ENCODE data around the gene FOXN3. TPM values are rescaled to one million over a fixed set of nuclear protein-coding genes. Genes with fewer than 3 reads are reported as not detected.

The FOXN3 gene
- total RNA-seq, 2 experiments from 2014 or later, result 70.3 to 72.7 TPM

DNA sequence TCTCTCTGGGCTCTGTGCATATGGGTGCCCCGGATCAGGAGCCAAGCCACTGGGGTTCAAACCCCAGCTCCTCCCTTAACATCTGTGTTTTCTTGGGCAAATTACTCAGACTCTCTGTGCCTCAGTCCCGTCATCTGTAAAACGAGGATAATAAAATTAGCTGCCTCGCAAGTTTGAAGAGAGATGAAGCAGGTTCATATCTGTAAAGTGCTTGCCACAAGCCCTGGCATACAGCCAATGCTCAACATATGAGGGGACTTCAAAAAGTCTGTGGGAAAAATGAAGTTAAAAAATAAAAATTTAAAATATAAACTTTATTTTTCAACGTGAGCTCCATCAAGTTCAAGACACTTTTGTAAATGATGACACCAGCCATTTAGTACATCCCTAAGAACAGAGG lies 276.7 kb downstream of the FOXN3 start:
- no peak for ATAC-seq
- peaks cover 21% of the 10 kb centered on the region for H3K9me3 Mint-ChIP-seq (ENCODE audit: insufficient read depth)

DNA sequence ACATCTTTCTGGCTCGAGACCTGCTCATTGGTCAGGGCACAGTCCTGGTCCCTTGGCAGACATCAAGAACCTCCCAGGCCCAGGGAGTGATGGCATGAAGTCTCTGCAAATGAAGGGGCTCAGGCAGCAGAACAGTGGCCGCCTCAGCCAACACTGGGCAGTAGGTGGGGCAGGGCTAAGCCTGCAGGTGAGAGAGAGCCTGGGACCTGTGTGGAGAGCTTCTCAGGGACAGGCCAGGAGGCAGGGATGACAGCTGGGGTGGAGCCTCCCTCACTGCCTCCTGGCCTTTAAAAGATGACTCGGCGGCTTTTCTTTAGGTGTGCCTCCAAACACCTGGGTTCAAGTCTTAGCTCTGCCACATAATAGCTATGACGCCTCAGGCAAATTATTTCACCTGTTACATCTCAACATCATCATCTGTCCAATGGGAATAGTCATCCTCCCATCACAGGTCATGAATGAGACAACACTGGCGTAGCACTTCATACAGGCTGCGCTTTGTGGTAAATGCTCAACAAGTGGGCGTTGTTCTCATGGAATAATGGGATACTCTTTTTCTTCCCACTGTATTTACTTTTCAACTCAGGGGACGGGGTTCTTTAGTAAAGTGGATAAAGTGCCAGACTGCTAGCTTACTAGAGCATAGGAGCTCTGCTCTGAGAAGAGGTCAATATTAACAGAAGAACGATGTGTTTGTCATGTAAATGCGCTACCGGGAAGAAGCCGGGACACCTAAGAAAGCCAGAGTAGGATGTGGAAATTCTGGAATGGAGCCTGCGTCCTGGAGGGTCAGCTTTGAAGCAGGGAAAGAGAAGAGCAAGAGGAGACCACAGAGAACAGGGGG lies 277.4 kb downstream of the FOXN3 start:
- no peak for DNase-seq

More for the DNA sequence above, 276.7 kb downstream of the FOXN3 start:
- no peak for DNase-seq
- H3K4me1 Mint-ChIP-seq (ENCODE audit: low read depth), result no peaks in the 10 kb centered on the region
- H3K27ac Mint-ChIP-seq, result no peak overlapping the region
- H3K36me3 Mint-ChIP-seq (ENCODE audit: low read depth), result no peaks in the 10 kb centered on the region
- no peak overlapping the region for H3K4me3 Mint-ChIP-seq
- ChIA-PET POLR2A (no interaction called here), CTCF (no interaction called here)
- peaks cover 5% of the 10 kb centered on the region for H3K27me3 Mint-ChIP-seq (ENCODE audit: low read depth)

DNA sequence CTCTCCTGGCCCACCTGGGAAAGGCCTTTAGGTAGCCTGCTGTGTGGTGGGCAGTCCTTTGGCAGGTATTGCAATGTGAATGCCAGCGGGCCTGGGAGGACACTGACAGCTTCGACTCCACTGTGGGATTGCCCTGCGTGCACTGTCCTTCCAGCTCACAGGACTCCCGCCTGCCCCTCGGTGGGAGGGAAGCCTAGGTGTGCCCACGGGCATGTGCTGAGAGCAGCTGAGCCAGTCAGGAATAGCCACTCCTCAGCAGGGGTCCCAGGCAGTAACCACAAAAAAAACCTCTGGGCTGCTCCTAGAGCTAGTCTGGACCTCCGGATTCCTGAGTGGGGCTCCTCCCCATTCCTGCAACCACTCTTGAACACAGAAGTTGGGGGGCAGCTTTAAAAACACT lies 278.2 kb downstream of the FOXN3 start:
- H3K4me3 Mint-ChIP-seq, result no peak overlapping the region
- ATAC-seq (no peak), DNase-seq (no peak)
- no peaks in the 10 kb centered on the region for H3K36me3 Mint-ChIP-seq (ENCODE audit: low read depth)
- CTCF ChIA-PET, result no interaction called here
- H3K9me3 Mint-ChIP-seq (ENCODE audit: insufficient read depth), result peaks cover 22% of the 10 kb centered on the region
- POLR2A ChIA-PET, result no interaction called here
- peaks cover 7% of the 10 kb centered on the region for H3K27me3 Mint-ChIP-seq (ENCODE audit: low read depth)
- no peaks in the 10 kb centered on the region for H3K4me1 Mint-ChIP-seq (ENCODE audit: low read depth)
- no peak overlapping the region for H3K27ac Mint-ChIP-seq

More for the DNA sequence above, 277.4 kb downstream of the FOXN3 start:
- CTCF ChIA-PET, result no interaction called here
- H3K9me3 Mint-ChIP-seq (ENCODE audit: insufficient read depth), result peaks cover 22% of the 10 kb centered on the region
- no peak overlapping the region for H3K27ac Mint-ChIP-seq
- H3K4me3 Mint-ChIP-seq, result no peak overlapping the region
- no peaks in the 10 kb centered on the region for H3K36me3 Mint-ChIP-seq (ENCODE audit: low read depth)
- no peak for ATAC-seq
- POLR2A ChIA-PET, result no interaction called here
- H3K4me1 Mint-ChIP-seq (ENCODE audit: low read depth), result no peaks in the 10 kb centered on the region
- peaks cover 7% of the 10 kb centered on the region for H3K27me3 Mint-ChIP-seq (ENCODE audit: low read depth)

DNA sequence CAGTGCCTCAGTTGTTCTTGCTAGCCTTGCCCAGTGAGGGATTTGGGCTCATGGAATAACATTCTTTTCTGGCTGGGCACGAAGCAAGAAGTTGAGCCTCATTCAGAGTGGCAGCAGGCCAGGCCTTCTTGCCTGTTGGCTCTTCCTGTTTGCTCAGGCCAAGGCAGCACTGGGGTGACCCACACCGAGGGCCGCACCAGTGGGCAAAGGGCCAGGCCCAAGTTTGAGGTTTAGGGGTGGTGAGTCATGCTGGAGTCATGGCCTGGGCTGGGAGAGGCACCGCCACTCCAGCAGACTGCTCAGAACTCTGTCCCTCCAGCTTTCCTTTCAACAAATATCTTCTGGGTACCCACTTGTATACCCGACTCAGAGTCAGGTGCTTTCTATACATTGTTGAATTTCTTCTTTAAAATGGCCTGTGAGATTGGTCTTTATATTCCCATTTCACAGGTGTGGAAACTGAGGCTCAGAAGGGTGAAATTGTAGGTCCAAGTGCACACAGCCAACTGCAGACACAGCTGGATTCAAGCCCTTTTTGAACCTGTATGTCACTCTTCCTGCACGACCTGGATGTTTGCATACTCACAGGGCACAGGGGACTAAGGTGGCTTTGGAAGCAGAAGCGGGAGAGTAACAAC lies 279.4 kb downstream of the FOXN3 start:
- H3K4me3 Mint-ChIP-seq, result no peak overlapping the region
- H3K4me1 Mint-ChIP-seq (ENCODE audit: low read depth), result no peaks in the 10 kb centered on the region
- ChIA-PET CTCF (no interaction called here), POLR2A (no interaction called here)
- peaks cover 7% of the 10 kb centered on the region for H3K27me3 Mint-ChIP-seq (ENCODE audit: low read depth)
- no peak for DNase-seq
- ATAC-seq, result no peak
- peaks cover 22% of the 10 kb centered on the region for H3K9me3 Mint-ChIP-seq (ENCODE audit: insufficient read depth)
- H3K27ac Mint-ChIP-seq, result no peak overlapping the region
- no peaks in the 10 kb centered on the region for H3K36me3 Mint-ChIP-seq (ENCODE audit: low read depth)

DNA sequence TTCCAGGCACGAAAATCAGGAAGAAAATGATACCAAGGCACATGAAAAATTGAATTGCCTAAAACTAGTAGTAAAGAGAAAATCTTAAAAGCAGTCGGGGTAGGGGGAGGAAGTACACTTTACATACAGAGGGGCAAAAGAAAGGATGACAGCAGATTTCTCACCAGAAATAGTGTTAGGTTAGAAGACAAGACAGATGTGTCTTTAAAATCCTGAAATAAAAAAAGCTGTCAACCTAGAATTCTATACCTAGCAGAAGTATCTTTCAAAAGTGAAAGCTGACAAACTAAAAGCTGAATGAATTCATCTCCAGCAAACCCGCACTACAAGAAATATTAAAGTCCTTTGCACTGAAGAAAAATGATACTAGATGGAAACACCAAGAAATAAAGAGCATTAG lies 280.4 kb downstream of the FOXN3 start:
- no peak overlapping the region for H3K4me3 Mint-ChIP-seq

DNA sequence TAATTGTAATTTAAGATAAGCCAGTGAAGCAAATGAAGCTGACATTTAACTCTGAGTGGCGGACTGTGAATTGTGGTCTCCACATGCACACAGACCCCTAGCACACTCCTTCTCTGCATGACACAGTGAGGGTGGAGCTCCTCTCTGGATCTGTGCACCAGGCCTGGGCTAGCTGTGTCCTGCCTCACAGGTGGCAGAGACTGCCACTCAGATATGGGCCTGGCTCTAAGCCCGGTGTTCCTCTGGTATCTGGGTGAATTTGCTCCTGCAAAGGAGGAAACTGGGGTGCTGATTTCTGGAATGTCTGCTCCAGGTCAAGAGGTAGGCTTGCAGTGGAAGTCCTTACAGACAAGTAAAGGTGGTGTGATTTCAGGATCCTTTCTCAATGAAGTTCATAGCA lies 282.4 kb downstream of the FOXN3 start:
- Mint-ChIP-seq H3K27ac (no peak overlapping the region), H3K36me3 (ENCODE audit: low read depth) (no peaks in the 10 kb centered on the region), H3K27me3 (ENCODE audit: low read depth) (peaks cover 5% of the 10 kb centered on the region), H3K4me3 (no peak overlapping the region), H3K9me3 (ENCODE audit: insufficient read depth) (peaks cover 22% of the 10 kb centered on the region), H3K4me1 (ENCODE audit: low read depth) (no peaks in the 10 kb centered on the region)
- CTCF ChIA-PET, result no interaction called here
- POLR2A ChIA-PET, result no interaction called here
- ATAC-seq, result no peak
- DNase-seq, result no peak

More for the DNA sequence above, 280.4 kb downstream of the FOXN3 start:
- no peak overlapping the region for H3K27ac Mint-ChIP-seq
- no peaks in the 10 kb centered on the region for H3K36me3 Mint-ChIP-seq (ENCODE audit: low read depth)
- no peak for DNase-seq
- ChIA-PET CTCF (no interaction called here), POLR2A (no interaction called here)
- no peaks in the 10 kb centered on the region for H3K4me1 Mint-ChIP-seq (ENCODE audit: low read depth)
- peaks cover 22% of the 10 kb centered on the region for H3K9me3 Mint-ChIP-seq (ENCODE audit: insufficient read depth)
- no peak for ATAC-seq
- peaks cover 5% of the 10 kb centered on the region for H3K27me3 Mint-ChIP-seq (ENCODE audit: low read depth)

DNA sequence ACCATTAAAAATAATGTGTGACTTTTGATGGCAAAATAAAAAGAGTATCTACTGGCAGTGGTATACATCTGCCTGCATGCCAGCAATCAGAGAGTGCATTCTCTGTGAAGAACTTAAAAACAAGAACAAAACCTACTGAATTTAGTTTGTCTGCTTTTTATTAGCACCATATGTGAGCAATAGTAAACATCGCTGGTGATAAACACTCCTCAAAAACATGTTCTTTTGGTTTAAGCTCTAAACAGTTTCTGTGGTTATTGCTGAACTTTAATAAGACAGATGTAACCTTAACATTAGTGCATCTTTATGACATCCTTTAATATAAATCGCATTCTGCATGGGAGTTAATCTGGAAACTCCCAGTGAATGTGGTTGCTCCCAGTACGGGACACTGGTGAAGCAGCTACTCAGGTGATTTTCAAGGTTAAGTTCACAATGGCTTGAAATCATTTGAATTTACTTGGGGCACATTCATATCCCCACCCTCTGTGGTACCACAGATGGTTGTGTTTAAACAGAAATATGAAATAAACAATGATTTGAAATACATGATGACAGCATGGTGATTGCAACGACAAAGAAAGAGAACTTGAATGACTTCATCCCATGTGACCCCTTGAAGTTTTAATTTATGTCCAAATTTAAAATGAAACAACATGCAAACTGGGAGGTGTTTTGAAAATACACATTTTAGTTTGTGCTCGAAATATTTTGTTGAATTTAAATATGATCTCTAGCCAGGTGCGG lies 285.9 kb downstream of the FOXN3 start:
- CTCF ChIA-PET, result no interaction called here
- H3K27ac Mint-ChIP-seq, result no peak overlapping the region
- DNase-seq, result no peak
- no peaks in the 10 kb centered on the region for H3K36me3 Mint-ChIP-seq (ENCODE audit: low read depth)
- H3K9me3 Mint-ChIP-seq (ENCODE audit: insufficient read depth), result peaks cover 10% of the 10 kb centered on the region
- no peak overlapping the region for H3K4me3 Mint-ChIP-seq
- POLR2A ChIA-PET, result no interaction called here
- no peak for ATAC-seq
- H3K27me3 Mint-ChIP-seq (ENCODE audit: low read depth), result peaks cover 4% of the 10 kb centered on the region
- H3K4me1 Mint-ChIP-seq (ENCODE audit: low read depth), result no peaks in the 10 kb centered on the region

DNA sequence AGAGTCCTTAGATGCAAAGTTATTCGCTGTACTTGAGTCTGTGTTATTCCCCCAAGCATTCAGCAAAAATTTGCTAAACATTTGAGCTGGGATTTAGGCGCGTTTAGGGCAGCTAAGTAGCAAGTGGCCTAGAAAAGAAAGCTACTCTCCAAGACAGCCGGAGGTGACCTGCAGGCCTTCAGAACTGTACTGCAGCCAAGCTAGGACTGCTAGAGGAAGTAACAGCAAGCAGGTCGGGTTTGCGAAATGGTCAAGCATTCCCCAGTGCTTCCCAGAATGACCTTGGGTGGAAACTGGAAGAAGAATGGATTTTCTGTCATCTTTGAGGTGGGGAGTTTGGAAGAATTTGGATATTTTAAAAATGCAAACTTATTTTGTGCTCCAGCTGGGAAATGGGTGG lies 287.5 kb downstream of the FOXN3 start:
- no peaks in the 10 kb centered on the region for H3K9me3 Mint-ChIP-seq (ENCODE audit: insufficient read depth)
- CTCF ChIA-PET, result no interaction called here

DNA sequence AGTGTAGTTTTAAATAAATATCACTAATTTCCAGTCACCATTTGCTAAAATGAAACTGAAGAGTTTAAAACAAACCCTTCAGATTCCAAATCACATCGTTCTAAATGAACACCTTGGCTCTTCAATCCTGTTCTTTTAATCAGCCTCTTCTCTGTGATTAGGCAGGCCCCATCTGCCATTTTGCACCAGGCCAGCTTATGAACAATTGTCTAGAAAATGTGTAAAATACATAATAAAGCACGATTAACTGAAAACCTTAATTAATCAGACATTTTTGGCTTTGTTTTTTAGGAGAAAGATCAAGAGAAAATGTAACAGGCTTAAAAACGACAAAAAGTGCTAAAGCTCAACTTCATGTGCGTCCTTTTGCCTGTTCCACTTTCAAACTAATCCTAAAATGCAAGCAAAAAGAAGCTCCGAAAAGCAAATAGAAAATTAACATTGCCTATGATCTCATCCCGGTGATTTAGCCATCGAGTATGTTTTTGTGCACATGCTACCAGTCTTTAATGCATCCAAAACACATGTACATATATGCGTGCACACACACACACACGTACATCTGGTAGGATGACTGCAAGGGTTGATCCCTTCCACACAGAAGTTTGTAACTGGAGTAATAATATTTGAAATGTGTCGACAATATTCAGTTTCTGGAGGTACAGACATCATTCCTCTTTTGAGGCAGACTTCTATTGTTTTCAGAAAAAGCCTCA lies 288.6 kb downstream of the FOXN3 start:
- no peak overlapping the region for H3K4me3 Mint-ChIP-seq
- CTCF ChIA-PET, result no interaction called here
- no peaks in the 10 kb centered on the region for H3K4me1 Mint-ChIP-seq (ENCODE audit: low read depth)
- no peaks in the 10 kb centered on the region for H3K36me3 Mint-ChIP-seq (ENCODE audit: low read depth)
- H3K27ac Mint-ChIP-seq, result no peak overlapping the region
- no peaks in the 10 kb centered on the region for H3K9me3 Mint-ChIP-seq (ENCODE audit: insufficient read depth)
- no peak for ATAC-seq
- no peak for DNase-seq
- H3K27me3 Mint-ChIP-seq (ENCODE audit: low read depth), result peaks cover 7% of the 10 kb centered on the region
- POLR2A ChIA-PET, result no interaction called here

More for the DNA sequence above, 287.5 kb downstream of the FOXN3 start:
- Mint-ChIP-seq H3K27ac (no peak overlapping the region), H3K36me3 (ENCODE audit: low read depth) (no peaks in the 10 kb centered on the region), H3K4me3 (no peak overlapping the region), H3K4me1 (ENCODE audit: low read depth) (no peaks in the 10 kb centered on the region), H3K27me3 (ENCODE audit: low read depth) (peaks cover 5% of the 10 kb centered on the region)
- POLR2A ChIA-PET, result no interaction called here
- ATAC-seq (no peak), DNase-seq (no peak)

DNA sequence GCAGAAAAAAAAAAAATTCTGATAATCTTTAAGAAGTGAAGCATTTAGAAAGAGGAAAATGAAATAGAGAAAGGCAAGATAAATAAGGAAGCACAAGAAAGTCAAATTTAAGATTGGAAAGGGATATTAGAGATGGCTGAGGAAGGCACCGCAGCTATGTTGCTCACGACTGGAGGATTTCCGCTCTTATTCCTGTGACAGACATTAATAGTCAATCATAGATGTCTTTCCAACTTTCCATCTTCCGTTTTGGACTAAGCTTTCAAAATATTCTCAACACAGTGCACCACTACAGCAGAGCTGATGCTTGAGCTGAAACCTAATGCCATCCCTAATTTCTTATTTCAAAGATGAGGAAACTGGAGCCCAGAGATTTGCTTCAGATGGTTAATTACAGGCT lies 290.6 kb downstream of the FOXN3 start:
- ATAC-seq (no peak), DNase-seq (no peak)
- Mint-ChIP-seq H3K4me3 (no peak overlapping the region), H3K9me3 (ENCODE audit: insufficient read depth) (no peaks in the 10 kb centered on the region), H3K36me3 (ENCODE audit: low read depth) (no peaks in the 10 kb centered on the region), H3K27me3 (ENCODE audit: low read depth) (peaks cover 7% of the 10 kb centered on the region), H3K4me1 (ENCODE audit: low read depth) (no peaks in the 10 kb centered on the region), H3K27ac (no peak overlapping the region)
- POLR2A ChIA-PET, result no interaction called here
- CTCF ChIA-PET, result no interaction called here

DNA sequence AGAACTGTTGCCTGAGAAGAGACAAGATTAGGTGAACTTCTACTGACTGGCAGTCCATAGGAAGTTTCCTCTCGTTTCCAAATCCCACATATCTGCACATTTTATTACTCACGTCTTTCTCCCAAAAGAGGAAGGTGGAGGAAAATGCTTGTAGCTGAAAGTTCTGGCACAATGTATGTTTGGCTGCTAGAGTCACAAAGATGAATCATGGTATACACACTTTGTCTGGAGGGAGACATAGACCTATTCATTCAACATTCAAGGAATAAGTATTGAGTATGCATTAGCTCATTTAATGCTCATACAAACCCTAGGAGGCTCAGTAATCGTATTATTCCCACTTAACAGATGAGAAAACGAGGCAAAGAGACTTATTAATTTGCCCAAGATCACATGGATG lies 291.8 kb downstream of the FOXN3 start:
- DNase-seq (no peak), ATAC-seq (no peak)
- ChIA-PET POLR2A (no interaction called here), CTCF (no interaction called here)
- H3K4me3 Mint-ChIP-seq, result no peak overlapping the region
- no peak overlapping the region for H3K27ac Mint-ChIP-seq
- H3K36me3 Mint-ChIP-seq (ENCODE audit: low read depth), result no peaks in the 10 kb centered on the region
- H3K4me1 Mint-ChIP-seq (ENCODE audit: low read depth), result no peaks in the 10 kb centered on the region
- H3K27me3 Mint-ChIP-seq (ENCODE audit: low read depth), result peaks cover 8% of the 10 kb centered on the region
- H3K9me3 Mint-ChIP-seq (ENCODE audit: insufficient read depth), result no peaks in the 10 kb centered on the region

DNA sequence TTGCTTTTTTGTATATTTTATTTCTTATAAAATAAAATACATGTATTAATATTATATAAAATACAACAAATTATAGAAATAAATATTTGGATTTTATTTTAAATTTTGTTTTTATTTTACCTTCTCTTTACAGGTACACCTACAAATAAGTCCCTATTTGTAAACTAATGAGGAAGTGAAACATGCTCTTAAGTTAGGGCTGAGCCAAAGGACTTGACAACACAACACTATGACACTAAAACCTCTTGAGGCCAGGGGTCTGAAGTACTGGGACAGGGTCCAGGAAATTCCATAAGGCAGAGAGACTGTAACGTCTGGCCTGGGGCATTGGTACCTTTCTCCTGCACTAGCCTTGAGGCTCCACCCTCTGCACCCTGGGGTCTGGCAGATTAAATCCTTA lies 293.2 kb downstream of the FOXN3 start:
- no peak overlapping the region for H3K27ac Mint-ChIP-seq
- DNase-seq (no peak), ATAC-seq (no peak)
- no peaks in the 10 kb centered on the region for H3K9me3 Mint-ChIP-seq (ENCODE audit: insufficient read depth)
- no peak overlapping the region for H3K4me3 Mint-ChIP-seq
- no peaks in the 10 kb centered on the region for H3K36me3 Mint-ChIP-seq (ENCODE audit: low read depth)
- ChIA-PET CTCF (no interaction called here), POLR2A (no interaction called here)
- peaks cover 8% of the 10 kb centered on the region for H3K27me3 Mint-ChIP-seq (ENCODE audit: low read depth)
- H3K4me1 Mint-ChIP-seq (ENCODE audit: low read depth), result no peaks in the 10 kb centered on the region
